ENCODE measurements around the gene ILRUN. TPM values are rescaled to one million over a fixed set of nuclear protein-coding genes. Genes with fewer than 3 reads are reported as not detected.
"Not testable (repeated sequence)": the region's sequence is repeated elsewhere in the genome, so short reads cannot be mapped to it uniquely, and the experiment has no call there.

The ILRUN gene
- polyA plus RNA-seq, 3 donors = 20.7 to 57.0 (median 55.3) TPM

GRCh38 chr6:34671801-34672656, 24.5 kb downstream of the ILRUN start:
- 76 to 89% (median 78%) methylated on average over 8 of the region's 8 CpGs for WGBS, 3 donors
- no peak overlapping the region for H3K27ac ChIP-seq (ENCODE audit: low read depth, low read length)

DNA sequence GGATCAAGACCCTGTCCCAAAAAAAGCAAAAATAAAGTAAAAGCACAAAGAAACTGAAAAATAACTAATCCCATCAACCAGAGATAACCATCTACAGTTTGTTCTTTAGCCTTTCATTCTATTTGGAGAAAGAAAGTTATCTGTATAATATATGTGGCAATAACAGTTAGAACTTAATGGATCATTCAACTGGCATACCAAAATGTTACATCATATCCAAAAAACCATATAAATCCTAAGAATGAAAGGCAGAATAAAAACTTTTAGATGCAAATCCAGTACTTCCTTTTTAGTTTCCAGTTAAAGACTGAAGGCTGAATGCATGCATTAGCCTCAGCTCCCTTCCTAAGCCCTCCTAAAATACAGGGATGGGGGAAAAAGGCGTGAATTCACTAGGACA, 25.2 kb downstream of the ILRUN start:
- WGBS, 3 donors = 72 to 92% (median 87%) methylated on average over 1 of the region's 1 CpG

GRCh38 chr6:34668799-34669198, 27.8 kb downstream of the ILRUN start:
- 94 to 97% (median 95%) methylated on average over 5 of the region's 5 CpGs for WGBS, 3 donors

More for the DNA sequence above, 25.2 kb downstream of the ILRUN start:
- H3K27ac ChIP-seq (ENCODE audit: low read depth, low read length) = no peak overlapping the region

GRCh38 chr6:34667481-34668238, 28.9 kb downstream of the ILRUN start:
- WGBS, 3 donors = 51 to 94% (median 91%) methylated on average over 4 of the region's 4 CpGs
- no peak overlapping the region for H3K27ac ChIP-seq (ENCODE audit: low read depth, low read length)

More at GRCh38 chr6:34668799-34669198, 27.8 kb downstream of the ILRUN start:
- H3K27ac ChIP-seq (ENCODE audit: low read depth, low read length) = not testable (repeated sequence)

DNA sequence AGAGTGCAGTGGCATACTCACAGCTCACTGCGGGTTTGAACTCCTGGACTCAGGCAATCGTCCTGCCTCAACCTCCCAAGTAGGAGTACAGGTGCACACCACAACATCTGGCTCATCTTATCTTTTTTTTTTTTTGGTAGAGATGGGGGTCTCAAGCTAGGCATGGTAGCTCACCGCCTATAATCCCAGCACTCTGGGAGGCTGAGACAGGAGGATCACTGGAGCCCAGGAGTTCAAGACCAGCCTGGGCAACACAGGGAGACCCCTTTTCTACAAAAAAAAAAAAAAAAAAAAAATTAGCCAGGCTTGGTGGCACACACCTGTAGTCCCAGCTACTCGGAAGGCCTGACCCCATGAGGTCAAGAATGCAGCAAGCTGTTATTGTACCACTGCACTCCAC, 31.5 kb downstream of the ILRUN start:
- WGBS, 3 donors = 84 to 89% (median 86%) methylated on average over 4 of the region's 4 CpGs
- no peak overlapping the region for H3K27ac ChIP-seq (ENCODE audit: low read depth, low read length)

- WGBS, 3 donors = 42 to 63% (median 45%) methylated on average over 4 of the region's 4 CpGs
- no peak overlapping the region for H3K27ac ChIP-seq (ENCODE audit: low read depth, low read length)
Observed at GRCh38 chr6:34664256-34664971, 32.2 kb downstream of the ILRUN start.

- WGBS, 3 donors = 54 to 83% (median 60%) methylated on average over 5 of the region's 5 CpGs
- no peak overlapping the region for H3K27ac ChIP-seq (ENCODE audit: low read depth, low read length)
Observed at GRCh38 chr6:34663831-34664255, 32.7 kb downstream of the ILRUN start.

- 85 to 93% (median 85%) methylated on average over 2 of the region's 2 CpGs for WGBS, 3 donors
- no peak overlapping the region for H3K27ac ChIP-seq (ENCODE audit: low read depth, low read length)
Observed at GRCh38 chr6:34663371-34663770, 33.2 kb downstream of the ILRUN start.

DNA sequence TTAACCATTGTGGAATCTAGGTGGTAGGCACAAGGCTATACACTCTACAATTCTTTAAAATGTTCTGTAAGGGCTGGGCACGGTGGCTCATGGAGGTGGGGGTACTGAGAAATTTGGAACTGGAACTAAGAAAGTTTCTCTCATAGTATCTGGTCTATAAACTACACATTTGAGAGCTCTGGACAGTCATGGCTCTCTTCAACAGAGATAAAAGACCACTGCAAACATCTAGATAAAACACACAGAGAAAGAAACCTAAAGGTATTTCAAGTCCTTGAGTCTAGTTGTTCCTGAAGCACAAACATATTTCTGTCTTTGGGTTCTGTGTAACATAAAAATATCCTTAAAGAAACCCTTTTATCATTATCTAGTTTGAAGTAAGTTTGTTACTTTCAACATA, 35.2 kb downstream of the ILRUN start:
- WGBS, 3 donors = 86 to 94% (median 90%) methylated on average over 1 of the region's 1 CpG

DNA sequence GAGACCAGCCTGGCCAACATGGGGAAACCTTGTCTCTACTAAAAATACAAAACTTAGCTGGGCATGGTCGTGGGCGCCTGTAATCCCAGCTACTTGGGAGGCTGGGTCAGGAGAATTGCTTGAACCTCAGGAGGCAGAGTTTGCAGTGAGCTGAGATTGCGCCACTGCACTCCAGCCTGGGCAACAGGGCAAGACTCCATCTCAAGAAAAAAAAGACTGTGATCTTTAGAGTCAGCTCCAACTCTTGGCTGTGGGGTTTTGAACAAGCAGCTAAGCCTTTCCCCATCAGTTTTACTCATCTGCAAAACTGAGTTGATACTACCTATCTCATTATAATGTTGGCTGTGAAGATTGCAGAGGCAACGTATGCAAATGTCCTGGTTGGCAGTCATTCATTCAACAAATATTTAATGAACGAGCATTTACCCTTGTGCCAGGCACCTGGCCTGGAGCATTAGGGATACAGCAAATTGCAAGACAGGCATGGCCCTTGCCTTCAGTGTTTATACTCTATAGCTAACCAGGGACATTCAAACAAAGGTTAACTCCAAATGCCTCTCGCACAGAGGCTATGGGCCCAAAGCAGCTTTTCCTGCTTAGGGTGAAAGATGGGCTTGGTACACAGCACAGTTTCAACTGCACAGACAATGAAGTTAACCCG, 37.8 kb downstream of the ILRUN start:
- H3K27ac ChIP-seq (ENCODE audit: low read depth, low read length) = no peak overlapping the region
- 74 to 89% (median 85%) methylated on average over 7 of the region's 7 CpGs for WGBS, 3 donors

More for the DNA sequence above, 35.2 kb downstream of the ILRUN start:
- H3K27ac ChIP-seq (ENCODE audit: low read depth, low read length) = no peak overlapping the region

DNA sequence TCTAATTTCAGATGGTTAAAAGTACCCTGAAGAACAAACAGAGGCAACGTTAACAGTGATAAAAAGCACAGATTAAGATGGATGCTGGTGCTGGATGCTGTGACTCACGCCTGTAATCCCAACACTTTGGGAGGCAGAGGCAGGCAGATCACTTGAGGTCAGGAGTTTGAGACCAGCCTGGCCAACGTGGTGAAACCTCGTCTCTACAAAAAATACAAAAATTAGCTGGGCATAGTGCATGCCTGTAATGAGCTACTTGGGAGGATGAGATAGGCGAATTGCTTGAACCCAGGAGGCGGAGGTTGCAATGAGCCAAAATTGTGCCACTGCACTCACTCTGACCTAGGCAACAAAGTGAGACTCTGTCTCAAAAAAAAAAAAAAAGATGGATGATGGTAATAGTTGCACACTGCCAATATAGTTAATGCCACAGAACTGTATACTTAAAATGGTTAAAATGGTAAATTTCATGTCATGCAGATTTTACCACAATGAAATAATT, 38.5 kb downstream of the ILRUN start:
- peak overlapping the region; percentile 13 for H3K27ac ChIP-seq (ENCODE audit: low read depth, low read length)
- WGBS, 3 donors = 46 to 51% (median 49%) methylated on average over 6 of the region's 6 CpGs

- H3K27ac ChIP-seq (ENCODE audit: low read depth, low read length) = peak overlapping the region; percentile 13
- WGBS, 3 donors = 0 to 2% (median 0%) methylated on average over 2 of the region's 2 CpGs
Observed at GRCh38 chr6:34657307-34657978, 39.1 kb downstream of the ILRUN start.

- 2 to 3% (median 3%) methylated on average over 1 of the region's 1 CpG for WGBS, 3 donors
- no peak overlapping the region for H3K27ac ChIP-seq (ENCODE audit: low read depth, low read length)
Observed at GRCh38 chr6:34657037-34657306, 39.6 kb downstream of the ILRUN start.

GRCh38 chr6:34656378-34657036, 40.1 kb downstream of the ILRUN start:
- no peak overlapping the region for H3K27ac ChIP-seq (ENCODE audit: low read depth, low read length)
- WGBS, 3 donors = 13 to 46% (median 21%) methylated on average over 5 of the region's 5 CpGs

- H3K27ac ChIP-seq (ENCODE audit: low read depth, low read length) = not testable (repeated sequence)
- 59 to 73% (median 61%) methylated on average over 11 of the region's 11 CpGs for WGBS, 3 donors
Observed at GRCh38 chr6:34655876-34656377, 40.6 kb downstream of the ILRUN start.

- 89 to 97% (median 96%) methylated on average over 3 of the region's 3 CpGs for WGBS, 3 donors
- no peak overlapping the region for H3K27ac ChIP-seq (ENCODE audit: low read depth, low read length)
Observed at GRCh38 chr6:34654061-34654710, 42.4 kb downstream of the ILRUN start.

- no peak overlapping the region for H3K27ac ChIP-seq (ENCODE audit: low read depth, low read length)
- WGBS, 3 donors = 97 to 100% (median 100%) methylated on average over 1 of the region's 1 CpG
Observed at GRCh38 chr6:34652263-34652662, 44.3 kb downstream of the ILRUN start.
